Measurements from ENCODE around the gene NME7. TPM values are rescaled to one million over a fixed set of nuclear protein-coding genes. Genes with fewer than 3 reads are reported as not detected.

The NME7 gene
- total and polyA plus RNA-seq, 4 donors, result 6.2 to 43.7 (median 18.0) TPM

DNA sequence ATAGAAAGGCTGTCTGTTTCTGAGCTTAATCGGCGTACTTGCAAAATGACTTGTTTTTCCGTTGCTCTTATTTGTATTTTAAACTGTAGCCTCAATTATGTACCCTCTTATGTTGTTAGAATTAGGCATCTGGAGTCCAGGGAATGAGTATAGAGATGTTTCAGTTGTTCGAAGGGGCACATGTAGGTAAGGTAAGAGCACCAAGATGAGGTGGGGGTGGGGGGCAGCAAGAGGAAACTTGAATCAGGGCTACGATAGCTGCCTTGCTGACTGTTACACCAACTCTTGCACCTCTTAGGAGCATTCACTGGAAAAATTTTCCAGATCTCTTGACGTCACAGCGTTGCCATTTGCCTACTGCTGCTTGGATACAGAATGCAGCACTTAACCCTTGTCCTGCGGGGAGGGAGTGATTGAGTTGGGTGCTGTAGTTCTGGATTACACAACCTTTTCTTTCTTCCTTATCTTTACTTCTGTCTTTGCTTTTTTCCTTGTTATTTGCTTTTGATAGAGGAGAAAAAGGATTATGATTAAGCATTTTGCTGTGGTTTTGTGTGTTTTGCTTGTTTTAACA lies 257.9 kb downstream of the NME7 start:
- Histone ChIP-seq H3K27ac (ENCODE audit: low read depth in 1 of 2, low read length in 1 of 2) (peak overlapping the region; percentile 86 to 96), H3K36me3 (ENCODE audit: control insufficient read depth in 4 of 4, insufficient read depth in 4 of 4, low read length in 4 of 4) (peaks cover 0 to 30% (median 12%) of the 10 kb centered on the region in 4 donors), H3K9me3 (ENCODE audit: control insufficient read depth in 4 of 4, insufficient read depth in 3 of 4, low read length in 3 of 4) (no peaks in the 10 kb centered on the region), H3K4me1 (ENCODE audit: control insufficient read depth in 5 of 5, insufficient read depth in 5 of 5, low read length in 5 of 5) (peaks cover 4 to 45% (median 11%) of the 10 kb centered on the region in 5 donors), H3K4me3 (no peak overlapping the region), H3K27me3 (ENCODE audit: control insufficient read depth in 3 of 3, insufficient read depth in 3 of 3, low read length in 2 of 3) (no peaks in the 10 kb centered on the region), H3K9ac (ENCODE audit: insufficient read depth in 1 of 2, low read length in 2 of 2) (peak overlapping the region in 1 of 2 donors; percentile 73)
- DNase-seq (peak; percentile 82 to 92 (median 91)), ATAC-seq (ENCODE audit: insufficient read depth, low FRiP score) (peak; percentile 3)
- TF ChIP-seq, protein P1, sequence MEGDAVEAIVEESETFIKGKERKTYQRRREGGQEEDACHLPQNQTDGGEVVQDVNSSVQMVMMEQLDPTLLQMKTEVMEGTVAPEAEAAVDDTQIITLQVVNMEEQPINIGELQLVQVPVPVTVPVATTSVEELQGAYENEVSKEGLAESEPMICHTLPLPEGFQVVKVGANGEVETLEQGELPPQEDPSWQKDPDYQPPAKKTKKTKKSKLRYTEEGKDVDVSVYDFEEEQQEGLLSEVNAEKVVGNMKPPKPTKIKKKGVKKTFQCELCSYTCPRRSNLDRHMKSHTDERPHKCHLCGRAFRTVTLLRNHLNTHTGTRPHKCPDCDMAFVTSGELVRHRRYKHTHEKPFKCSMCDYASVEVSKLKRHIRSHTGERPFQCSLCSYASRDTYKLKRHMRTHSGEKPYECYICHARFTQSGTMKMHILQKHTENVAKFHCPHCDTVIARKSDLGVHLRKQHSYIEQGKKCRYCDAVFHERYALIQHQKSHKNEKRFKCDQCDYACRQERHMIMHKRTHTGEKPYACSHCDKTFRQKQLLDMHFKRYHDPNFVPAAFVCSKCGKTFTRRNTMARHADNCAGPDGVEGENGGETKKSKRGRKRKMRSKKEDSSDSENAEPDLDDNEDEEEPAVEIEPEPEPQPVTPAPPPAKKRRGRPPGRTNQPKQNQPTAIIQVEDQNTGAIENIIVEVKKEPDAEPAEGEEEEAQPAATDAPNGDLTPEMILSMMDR (IDR thresholded peaks at IDR 0.05; ENCODE audit: control extremely low read depth, extremely low read depth), result no peak
- 20 to 33% methylated on average over 8 of the region's 8 CpGs for WGBS, 2 donors

DNA sequence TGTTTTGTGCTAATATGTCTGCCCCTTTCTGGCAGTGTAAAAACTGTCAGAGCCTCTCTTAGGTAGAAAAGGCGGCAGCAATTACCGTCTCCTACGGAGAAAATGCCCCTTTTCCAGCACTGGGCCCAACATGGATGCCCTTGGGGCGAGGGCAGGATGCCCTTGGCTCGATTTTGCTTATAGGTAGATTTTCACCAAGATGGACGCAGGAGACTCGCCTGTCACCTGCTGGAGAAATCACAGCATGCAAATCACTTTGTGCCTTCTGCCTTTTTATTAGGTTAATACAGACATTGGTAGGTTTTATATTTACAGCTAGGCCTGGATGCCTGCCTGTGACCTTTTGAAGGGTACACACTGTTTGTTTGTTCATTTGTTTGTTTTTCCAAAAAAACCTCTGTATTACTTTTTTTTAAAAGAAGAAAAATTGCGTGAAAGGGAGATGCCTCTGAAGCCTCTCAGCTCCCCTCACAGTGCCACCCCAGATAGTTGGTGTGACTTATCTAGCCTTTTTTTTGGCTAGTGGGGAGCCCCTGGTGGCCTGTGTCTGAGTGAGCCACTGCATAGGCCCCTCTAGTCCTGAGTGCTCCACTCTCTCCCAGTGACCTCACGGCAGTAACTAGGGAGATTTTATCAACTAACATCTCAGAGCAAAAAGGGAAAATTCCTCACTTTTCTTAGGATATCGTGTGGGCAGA lies 258.6 kb downstream of the NME7 start:
- DNase-seq (peak; percentile 26 to 61 (median 47)), ATAC-seq (ENCODE audit: insufficient read depth, low FRiP score) (no peak)
- no peaks in the 10 kb centered on the region for H3K27me3 ChIP-seq (ENCODE audit: control insufficient read depth in 3 of 3, insufficient read depth in 3 of 3, low read length in 2 of 3)
- H3K4me1 ChIP-seq (ENCODE audit: control insufficient read depth in 5 of 5, insufficient read depth in 5 of 5, low read length in 5 of 5), result peaks cover 4 to 45% (median 9%) of the 10 kb centered on the region in 5 donors
- H3K9ac ChIP-seq (ENCODE audit: insufficient read depth in 1 of 2, low read length in 2 of 2), result peak overlapping the region; percentile 59 to 89
- TF ChIP-seq, protein P1 (IDR thresholded peaks at IDR 0.05; ENCODE audit: control extremely low read depth, extremely low read depth), result no peak
- H3K27ac ChIP-seq (ENCODE audit: low read depth in 1 of 2, low read length in 1 of 2), result peak overlapping the region; percentile 90 to 96
- 59 to 67% methylated on average over 10 of the region's 10 CpGs for WGBS, 2 donors
- H3K4me3 ChIP-seq, result no peak overlapping the region
- peaks cover 0 to 24% (median 10%) of the 10 kb centered on the region in 4 donors for H3K36me3 ChIP-seq (ENCODE audit: control insufficient read depth in 4 of 4, insufficient read depth in 4 of 4, low read length in 4 of 4)
- H3K9me3 ChIP-seq (ENCODE audit: control insufficient read depth in 4 of 4, insufficient read depth in 3 of 4, low read length in 3 of 4), result no peaks in the 10 kb centered on the region

DNA sequence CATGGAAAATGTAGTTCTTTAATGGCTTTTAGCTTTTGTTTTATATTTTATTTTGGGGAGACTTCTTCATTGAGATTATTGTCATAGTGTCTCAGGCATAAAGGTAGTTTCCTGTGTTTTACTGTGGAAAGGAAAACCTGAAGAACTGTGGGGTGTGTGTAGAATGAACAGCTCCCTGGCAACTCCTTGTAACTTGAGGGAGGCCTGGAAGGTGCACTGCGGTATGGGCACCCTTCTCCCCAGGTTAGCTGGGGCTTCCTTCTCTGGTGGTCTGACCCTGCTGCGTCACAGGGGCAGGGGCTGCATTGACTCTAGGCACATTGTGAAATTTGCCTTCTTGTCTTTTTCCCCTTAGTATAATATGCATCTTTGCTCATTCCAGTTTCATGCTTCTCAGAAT lies 259.4 kb downstream of the NME7 start:
- Histone ChIP-seq H3K27ac (ENCODE audit: low read depth in 1 of 2, low read length in 1 of 2) (peak overlapping the region; percentile 90 to 96), H3K27me3 (ENCODE audit: control insufficient read depth in 3 of 3, insufficient read depth in 3 of 3, low read length in 2 of 3) (no peaks in the 10 kb centered on the region), H3K4me3 (peak overlapping the region; percentile 18), H3K36me3 (ENCODE audit: control insufficient read depth in 4 of 4, insufficient read depth in 4 of 4, low read length in 4 of 4) (peaks cover 0 to 17% (median 7%) of the 10 kb centered on the region in 4 donors), H3K9me3 (ENCODE audit: control insufficient read depth in 4 of 4, insufficient read depth in 3 of 4, low read length in 3 of 4) (no peaks in the 10 kb centered on the region), H3K9ac (ENCODE audit: insufficient read depth in 1 of 2, low read length in 2 of 2) (peak overlapping the region; percentile 59 to 89), H3K4me1 (ENCODE audit: control insufficient read depth in 5 of 5, insufficient read depth in 5 of 5, low read length in 5 of 5) (peaks cover 4 to 45% (median 9%) of the 10 kb centered on the region in 5 donors)
- TF ChIP-seq, protein P1 (IDR thresholded peaks at IDR 0.05; ENCODE audit: control extremely low read depth, extremely low read depth), result no peak
- no peak for ATAC-seq (ENCODE audit: insufficient read depth, low FRiP score)
- DNase-seq, result peak in 1 of 3 donors; percentile 19
- WGBS, 2 donors, result 53 to 56% methylated on average over 2 of the region's 2 CpGs

Measured in lung (tissue), 12 donors.